ENCODE data around the gene HDAC4. TPM values are rescaled to one million over a fixed set of nuclear protein-coding genes. Genes with fewer than 3 reads are reported as not detected.

Gene HDAC4
- total RNA-seq, 1 donor from 2014 or later, result 11.8 TPM

- no peaks in the 10 kb centered on the region for H3K27me3 ChIP-seq (ENCODE audit: insufficient read depth, low read length)
- Mint-ChIP-seq H3K27me3 (ENCODE audit: low read depth, unreplicated experiment) (no peaks in the 10 kb centered on the region), H3K27ac (ENCODE audit: unreplicated experiment) (no peak overlapping the region), H3K4me1 (ENCODE audit: low read depth, unreplicated experiment) (no peaks in the 10 kb centered on the region), H3K4me3 (ENCODE audit: unreplicated experiment) (no peak overlapping the region), H3K36me3 (ENCODE audit: low read depth, unreplicated experiment) (peaks cover 2% of the 10 kb centered on the region), H3K9me3 (ENCODE audit: unreplicated experiment) (no peaks in the 10 kb centered on the region)
- no peak overlapping the region for H3K9ac ChIP-seq (ENCODE audit: low read length)
- H3K79me2 ChIP-seq (ENCODE audit: insufficient read depth, low read length), result peaks cover 10% of the 10 kb centered on the region
- DNase-seq (ENCODE audit: low read depth) (no peak), FAIRE-seq (no peak)
- no peak for TF ChIP-seq CTCF (IDR thresholded peaks at IDR 0.05; ENCODE audit: insufficient read depth, low read depth, low read length)
- no peak for TF ChIP-seq EZH2 (IDR thresholded peaks at IDR 0.05; ENCODE audit: insufficient read depth, low read length)
- H3K9me3 ChIP-seq (ENCODE audit: insufficient read depth, low read depth, low read length), result no peaks in the 10 kb centered on the region
- H3K4me2 ChIP-seq (ENCODE audit: low read length), result no peak overlapping the region
- peaks cover 4% of the 10 kb centered on the region for H3K4me1 ChIP-seq (ENCODE audit: insufficient read depth, low read length)
- H2AFZ ChIP-seq (ENCODE audit: low read depth, low read length), result no peak overlapping the region
- H3K36me3 ChIP-seq (ENCODE audit: insufficient read depth, low read length), result no peaks in the 10 kb centered on the region
- H3K4me3 ChIP-seq (ENCODE audit: insufficient read depth, low read depth, low read length), result no peak overlapping the region
- H3K27ac ChIP-seq (ENCODE audit: low read depth, low read length), result no peak overlapping the region
- H4K20me1 ChIP-seq (ENCODE audit: insufficient read depth, low read length), result peaks cover 49% of the 10 kb centered on the region
Observed at GRCh38 chr2:239341146-239341732, 59.6 kb downstream of the HDAC4 start.

DNA sequence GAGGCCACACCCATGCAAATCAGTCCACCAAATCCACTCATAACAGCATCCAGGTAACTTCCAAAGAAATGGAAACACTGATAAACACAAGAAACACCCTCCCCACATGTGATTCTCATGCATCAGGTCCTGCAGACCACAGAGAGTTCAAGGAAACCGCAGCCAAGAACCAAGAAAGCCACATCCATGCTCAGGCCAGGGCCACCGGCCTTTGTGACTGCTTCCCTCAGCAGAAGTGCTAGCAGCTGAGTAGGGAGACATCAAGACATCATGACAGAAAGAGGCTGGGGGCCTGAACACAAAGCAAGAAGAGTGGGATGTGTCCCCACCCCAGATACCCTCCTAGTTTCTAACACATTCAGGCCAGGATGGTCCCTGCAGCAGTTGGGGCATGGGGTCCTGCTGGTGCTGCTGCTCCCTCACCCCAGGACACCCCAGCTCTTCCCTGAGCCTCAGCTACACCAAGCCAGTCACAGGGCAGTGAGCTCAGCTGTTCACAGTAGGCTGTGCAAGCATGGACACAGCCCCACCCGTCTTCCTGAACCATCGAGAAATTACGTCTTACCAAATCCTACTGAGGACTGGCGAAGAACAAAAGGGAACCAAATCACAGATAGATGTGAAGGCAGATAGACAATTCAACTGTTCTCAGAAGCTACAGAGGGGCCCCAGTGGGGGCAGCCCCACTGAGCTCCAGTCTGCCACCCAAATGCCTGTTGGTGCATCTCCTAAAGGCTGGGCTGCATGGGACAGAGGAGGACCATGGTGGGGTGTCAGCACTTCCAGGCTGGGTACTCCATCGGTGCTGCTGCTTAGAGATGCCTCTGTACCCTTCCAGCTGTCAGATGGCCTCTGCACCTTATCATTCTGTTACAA is 60.9 kb downstream of the HDAC4 start:
- Histone ChIP-seq H3K4me2 (ENCODE audit: low read length) (no peak overlapping the region), H3K4me3 (ENCODE audit: insufficient read depth, low read depth, low read length) (no peak overlapping the region), H2AFZ (ENCODE audit: low read depth, low read length) (no peak overlapping the region), H3K9me3 (ENCODE audit: insufficient read depth, low read depth, low read length) (no peaks in the 10 kb centered on the region), H3K79me2 (ENCODE audit: insufficient read depth, low read length) (peaks cover 9% of the 10 kb centered on the region), H3K36me3 (ENCODE audit: insufficient read depth, low read length) (no peaks in the 10 kb centered on the region), H3K4me1 (ENCODE audit: insufficient read depth, low read length) (peaks cover 4% of the 10 kb centered on the region), H3K27ac (ENCODE audit: low read depth, low read length) (no peak overlapping the region), H4K20me1 (ENCODE audit: insufficient read depth, low read length) (peaks cover 37% of the 10 kb centered on the region), H3K9ac (ENCODE audit: low read length) (no peak overlapping the region), H3K27me3 (ENCODE audit: insufficient read depth, low read length) (no peaks in the 10 kb centered on the region)
- DNase-seq (ENCODE audit: low read depth) (no peak), FAIRE-seq (no peak)
- H3K9me3 Mint-ChIP-seq (ENCODE audit: unreplicated experiment), result no peaks in the 10 kb centered on the region
- peaks cover 2% of the 10 kb centered on the region for H3K36me3 Mint-ChIP-seq (ENCODE audit: low read depth, unreplicated experiment)
- no peak overlapping the region for H3K4me3 Mint-ChIP-seq (ENCODE audit: unreplicated experiment)
- no peak overlapping the region for H3K27ac Mint-ChIP-seq (ENCODE audit: unreplicated experiment)
- TF ChIP-seq EZH2 (IDR thresholded peaks at IDR 0.05; ENCODE audit: insufficient read depth, low read length), result no peak
- TF ChIP-seq CTCF (IDR thresholded peaks at IDR 0.05; ENCODE audit: insufficient read depth, low read depth, low read length), result no peak
- no peaks in the 10 kb centered on the region for H3K4me1 Mint-ChIP-seq (ENCODE audit: low read depth, unreplicated experiment)
- no peaks in the 10 kb centered on the region for H3K27me3 Mint-ChIP-seq (ENCODE audit: low read depth, unreplicated experiment)

- H3K4me1 Mint-ChIP-seq (ENCODE audit: low read depth, unreplicated experiment), result no peaks in the 10 kb centered on the region
- no peaks in the 10 kb centered on the region for H3K9me3 ChIP-seq (ENCODE audit: insufficient read depth, low read depth, low read length)
- H3K36me3 Mint-ChIP-seq (ENCODE audit: low read depth, unreplicated experiment), result peaks cover 2% of the 10 kb centered on the region
- H3K4me2 ChIP-seq (ENCODE audit: low read length), result no peak overlapping the region
- no peaks in the 10 kb centered on the region for H3K27me3 Mint-ChIP-seq (ENCODE audit: low read depth, unreplicated experiment)
- H2AFZ ChIP-seq (ENCODE audit: low read depth, low read length), result no peak overlapping the region
- H4K20me1 ChIP-seq (ENCODE audit: insufficient read depth, low read length), result peaks cover 32% of the 10 kb centered on the region
- no peak overlapping the region for H3K27ac ChIP-seq (ENCODE audit: low read depth, low read length)
- no peak overlapping the region for H3K4me3 Mint-ChIP-seq (ENCODE audit: unreplicated experiment)
- FAIRE-seq (no peak), DNase-seq (ENCODE audit: low read depth) (no peak)
- H3K27ac Mint-ChIP-seq (ENCODE audit: unreplicated experiment), result no peak overlapping the region
- no peak overlapping the region for H3K9ac ChIP-seq (ENCODE audit: low read length)
- no peaks in the 10 kb centered on the region for H3K27me3 ChIP-seq (ENCODE audit: insufficient read depth, low read length)
- peaks cover 4% of the 10 kb centered on the region for H3K4me1 ChIP-seq (ENCODE audit: insufficient read depth, low read length)
- H3K79me2 ChIP-seq (ENCODE audit: insufficient read depth, low read length), result peaks cover 7% of the 10 kb centered on the region
- H3K36me3 ChIP-seq (ENCODE audit: insufficient read depth, low read length), result no peaks in the 10 kb centered on the region
- H3K9me3 Mint-ChIP-seq (ENCODE audit: unreplicated experiment), result no peaks in the 10 kb centered on the region
- no peak overlapping the region for H3K4me3 ChIP-seq (ENCODE audit: insufficient read depth, low read depth, low read length)
- TF ChIP-seq EZH2 (IDR thresholded peaks at IDR 0.05; ENCODE audit: insufficient read depth, low read length) (no peak), CTCF (IDR thresholded peaks at IDR 0.05; ENCODE audit: insufficient read depth, low read depth, low read length) (no peak)
Observed at GRCh38 chr2:239339241-239339640, 61.6 kb downstream of the HDAC4 start.
